Natural killer cell (primary cell): Measurements from ENCODE around the gene ZFP92. TPM values are rescaled to one million over a fixed set of nuclear protein-coding genes. Genes with fewer than 3 reads are reported as not detected.

ENCODE experiments used
- ATAC-seq, 3 donors: fragments of 150-1000 bp in 2 of 3; fragments of 200-7000 bp in 1 of 3; cut with Tn5 transposase; 1 replicate in 1 of 3; 2 replicates in 2 of 3; pipeline ENCODE4 v1.10.0; 2021; ENCODE audit warnings: mild to moderate bottlenecking in 2 of 3, moderate library complexity in 2 of 3
- DNase-seq, 2 donors: peaks; one replicate each; pipeline versions ENCODE4 v3.0.0 to v3.0.0-alpha.2; 2013 to 2021; ENCODE audit warnings: mixed read lengths in 1 of 2
- H3K27ac ChIP-seq: one replicate; pipeline ENCODE4 v1.5.1; 2013; ENCODE audit warnings: mild to moderate bottlenecking, low read length
- H3K27me3 ChIP-seq: one replicate; pipeline ENCODE4 v1.6.1; 2013; ENCODE audit warnings: low read length; ENCODE audit not compliant: control insufficient read depth, insufficient read depth
- H3K36me3 ChIP-seq: one replicate; pipeline ENCODE4 v1.6.1; 2013; ENCODE audit warnings: low read length; ENCODE audit not compliant: control insufficient read depth, insufficient read depth
- H3K4me1 ChIP-seq: one replicate; pipeline ENCODE4 v1.6.1; 2013; ENCODE audit warnings: low read length; ENCODE audit not compliant: control insufficient read depth, insufficient read depth
- H3K4me3 ChIP-seq: one replicate; pipeline ENCODE4 v1.5.1; 2013; ENCODE audit warnings: low read length
- H3K9me3 ChIP-seq: one replicate; pipeline ENCODE4 v1.6.1; 2013; ENCODE audit warnings: low read length; ENCODE audit not compliant: control insufficient read depth, insufficient read depth
- H3K27ac Mint-ChIP-seq, 2 donors: one replicate each; pipeline ENCODE4 v1.8.0; 2022; ENCODE audit warnings: mild to moderate bottlenecking in 2 of 2, mixed read lengths in 2 of 2, moderate library complexity in 1 of 2
- H3K27me3 Mint-ChIP-seq, 2 donors: one replicate each; pipeline ENCODE4 v1.8.0; 2022; ENCODE audit warnings: low read depth in 2 of 2, mixed read lengths in 2 of 2
- H3K36me3 Mint-ChIP-seq: one replicate; pipeline ENCODE4 v1.8.0; 2022; ENCODE audit warnings: mixed read lengths
- H3K4me1 Mint-ChIP-seq, 2 donors: one replicate each; pipeline ENCODE4 v1.8.0; 2022; ENCODE audit warnings: mixed read lengths in 2 of 2
- H3K4me3 Mint-ChIP-seq: one replicate; pipeline ENCODE4 v1.8.0; 2022; ENCODE audit warnings: mild to moderate bottlenecking, moderate library complexity, mixed read lengths
- H3K9me3 Mint-ChIP-seq, 2 donors: one replicate each; pipeline ENCODE4 v1.8.0; 2022; ENCODE audit warnings: mixed read lengths in 2 of 2
- CTCF ChIP-seq: fragments of 200-600 bp; IDR thresholded peaks from one replicate; pipeline ENCODE4 v1.8.0; 2022; ENCODE audit warnings: antibody characterized with exemption
- WGBS: methylation state at CpG from one replicate; pipeline ENCODE4 v1.1.7; 2013; ENCODE audit warnings: missing lambda C conversion rate; ENCODE audit not compliant: insufficient coverage; 5-methylcytosine and 5-hydroxymethylcytosine counted together
- intact Hi-C: fragments of 100-400 bp; cut with micrococcal nuclease; formaldehyde crosslinking; loops from one replicate; pipeline ENCODE4 v1.14.2; 2022
- total RNA-seq, 4 donors: library from RNA; stranded (reverse); fragments of 120-200 nt in 1 of 4; gene quantifications; one replicate each; pipeline versions ENCODE4 v1.2.3 to v1.2.4, GENCODE V29; 2013 to 2022

Gene ZFP92
- total RNA-seq, 3 donors from 2014 or later (not counting 1 experiment from before 2014, with no cell fraction given) = 1.6 to 3.3 (median 2.9) TPM

- Histone ChIP-seq H3K4me3 (no peak overlapping the region), H3K4me1 (no peaks in the 10 kb centered on the region), H3K27ac (no peak overlapping the region), H3K27me3 (no peaks in the 10 kb centered on the region), H3K36me3 (no peaks in the 10 kb centered on the region), H3K9me3 (no peaks in the 10 kb centered on the region)
- ATAC-seq (no peak), DNase-seq (no peak)
- no peak overlapping the region for H3K4me3 Mint-ChIP-seq
- H3K4me1 Mint-ChIP-seq = no peaks in the 10 kb centered on the region
- TF ChIP-seq CTCF = no peak
- no peaks in the 10 kb centered on the region for H3K36me3 Mint-ChIP-seq
- 90% methylated on average over 24 of the region's 25 CpGs for WGBS
- no peaks in the 10 kb centered on the region for H3K27me3 Mint-ChIP-seq
- no peak overlapping the region for H3K27ac Mint-ChIP-seq
- H3K9me3 Mint-ChIP-seq = no peaks in the 10 kb centered on the region
- intact Hi-C loops = no loop called here
Measured at GRCh38 chrX:153443476-153444332, 32.4 kb downstream of the ZFP92 start.

GRCh38 chrX:153444333-153445011 lies 33.2 kb downstream of the ZFP92 start:
- Mint-ChIP-seq H3K4me1 (no peaks in the 10 kb centered on the region), H3K36me3 (no peaks in the 10 kb centered on the region)

GRCh38 chrX:153445106-153445855 lies 34.0 kb downstream of the ZFP92 start:
- Mint-ChIP-seq H3K4me1 (no peaks in the 10 kb centered on the region), H3K27me3 (no peaks in the 10 kb centered on the region), H3K9me3 (no peaks in the 10 kb centered on the region), H3K27ac (no peak overlapping the region), H3K4me3 (no peak overlapping the region), H3K36me3 (no peaks in the 10 kb centered on the region)
- Histone ChIP-seq H3K9me3 (no peaks in the 10 kb centered on the region), H3K27me3 (no peaks in the 10 kb centered on the region), H3K4me3 (no peak overlapping the region), H3K36me3 (peaks cover 2% of the 10 kb centered on the region), H3K27ac (no peak overlapping the region), H3K4me1 (no peaks in the 10 kb centered on the region)
- DNase-seq (no peak), ATAC-seq (no peak)
- intact Hi-C loops = no loop called here
- TF ChIP-seq CTCF = no peak
- WGBS = 96% methylated on average over 34 of the region's 35 CpGs

More at GRCh38 chrX:153444333-153445011, 33.2 kb downstream of the ZFP92 start:
- Histone ChIP-seq H3K27ac (no peak overlapping the region), H3K4me1 (no peaks in the 10 kb centered on the region), H3K4me3 (no peak overlapping the region), H3K36me3 (no peaks in the 10 kb centered on the region), H3K9me3 (no peaks in the 10 kb centered on the region), H3K27me3 (no peaks in the 10 kb centered on the region)
- Mint-ChIP-seq H3K27ac (no peak overlapping the region), H3K27me3 (no peaks in the 10 kb centered on the region), H3K4me3 (no peak overlapping the region), H3K9me3 (no peaks in the 10 kb centered on the region)
- intact Hi-C loops = no loop called here
- ATAC-seq (no peak), DNase-seq (no peak)
- no peak for TF ChIP-seq CTCF
- 95% methylated on average over 37 of the region's 37 CpGs for WGBS
